Stomach (tissue), 4 donors: ENCODE measurements around the gene PGAP6.

Source experiments
- CTCF ChIP-seq, 7 experiments: fragments of 450-650 bp in 4 of 7; fragments of 200-600 bp in 3 of 7; sonication (generic) in 3 of 7; IDR thresholded peaks; one replicate each; pipeline ENCODE4 v1.5.1; 2016 to 2019; ENCODE audit warnings: antibody characterized with exemption in 7 of 7, control low read depth in 2 of 7, mild to moderate bottlenecking in 1 of 7
- POLR2A ChIP-seq, 4 donors: fragments of 450-650 bp; IDR thresholded peaks; one replicate each; pipeline ENCODE4 v1.6.1; 2016; ENCODE audit warnings: antibody characterized with exemption in 4 of 4, control low read depth in 2 of 4, mild to moderate bottlenecking in 1 of 4, moderate library complexity in 1 of 4

- TF ChIP-seq CTCF (IDR thresholded peaks at IDR 0.05) (no peak), POLR2A (IDR thresholded peaks at IDR 0.05) (no peak)
Measured at GRCh38 chr16:372302-372983, 9.3 kb downstream of the PGAP6 start.
